Thyroid gland (tissue), 4 donors: Measurements from ENCODE around the gene CCDC192.

Source experiments
- POLR2A ChIP-seq, 2 donors: fragments of 450-650 bp; IDR thresholded peaks; one replicate each; pipeline ENCODE4 v1.6.1; 2017; ENCODE audit warnings: antibody characterized with exemption in 2 of 2, mild to moderate bottlenecking in 2 of 2, moderate library complexity in 1 of 2
- TF ChIP-seq, protein P1 (sequence below), 6 experiments: fragments of 200-600 bp in 3 of 6; fragments of 450-650 bp in 3 of 6; sonication (generic) in 3 of 6; IDR thresholded peaks; one replicate each; pipeline ENCODE4 v1.5.1; 2016 to 2019; ENCODE audit warnings: antibody characterized with exemption in 6 of 6, mild to moderate bottlenecking in 2 of 6, inconsistent platforms in 1 of 6, moderate library complexity in 1 of 6

DNA sequence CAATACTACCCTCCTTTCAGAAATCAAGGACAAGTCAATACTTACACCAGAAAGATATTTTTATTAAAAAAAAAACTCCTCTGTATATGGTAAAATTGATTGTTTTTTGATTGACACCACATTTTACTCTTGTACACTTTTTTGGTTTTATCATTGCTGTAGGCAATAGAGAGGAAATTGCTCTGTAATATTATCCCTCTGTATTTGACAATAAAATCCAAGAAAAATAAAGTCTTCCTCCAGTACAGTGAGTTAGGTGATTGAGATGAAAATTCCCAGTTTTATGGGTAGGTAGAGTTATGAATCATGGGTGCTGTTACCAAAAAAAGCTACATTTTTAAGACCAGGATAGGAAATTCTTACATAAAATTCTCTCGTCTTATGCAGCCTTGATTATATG is 22.6 kb upstream of the CCDC192 start:
- TF ChIP-seq, protein P1, sequence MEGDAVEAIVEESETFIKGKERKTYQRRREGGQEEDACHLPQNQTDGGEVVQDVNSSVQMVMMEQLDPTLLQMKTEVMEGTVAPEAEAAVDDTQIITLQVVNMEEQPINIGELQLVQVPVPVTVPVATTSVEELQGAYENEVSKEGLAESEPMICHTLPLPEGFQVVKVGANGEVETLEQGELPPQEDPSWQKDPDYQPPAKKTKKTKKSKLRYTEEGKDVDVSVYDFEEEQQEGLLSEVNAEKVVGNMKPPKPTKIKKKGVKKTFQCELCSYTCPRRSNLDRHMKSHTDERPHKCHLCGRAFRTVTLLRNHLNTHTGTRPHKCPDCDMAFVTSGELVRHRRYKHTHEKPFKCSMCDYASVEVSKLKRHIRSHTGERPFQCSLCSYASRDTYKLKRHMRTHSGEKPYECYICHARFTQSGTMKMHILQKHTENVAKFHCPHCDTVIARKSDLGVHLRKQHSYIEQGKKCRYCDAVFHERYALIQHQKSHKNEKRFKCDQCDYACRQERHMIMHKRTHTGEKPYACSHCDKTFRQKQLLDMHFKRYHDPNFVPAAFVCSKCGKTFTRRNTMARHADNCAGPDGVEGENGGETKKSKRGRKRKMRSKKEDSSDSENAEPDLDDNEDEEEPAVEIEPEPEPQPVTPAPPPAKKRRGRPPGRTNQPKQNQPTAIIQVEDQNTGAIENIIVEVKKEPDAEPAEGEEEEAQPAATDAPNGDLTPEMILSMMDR (IDR thresholded peaks at IDR 0.05), result no peak
- no peak for TF ChIP-seq POLR2A (IDR thresholded peaks at IDR 0.05)
